ENCODE data around the gene SAMM50.

GRCh38 chr22:43909708-43910107, 45.5 kb upstream of the SAMM50 start:
- TF ChIP-seq ARNTL (CRISPR knock-in tag; IDR thresholded peaks at IDR 0.05; ENCODE audit: borderline replicate concordance, low read depth): no peak
- TF ChIP-seq PATZ1 (CRISPR knock-in tag; IDR thresholded peaks at IDR 0.05; ENCODE audit: borderline replicate concordance): no peak
- no peak for TF ChIP-seq CSRNP3 (CRISPR knock-in tag; IDR thresholded peaks at IDR 0.05)
- no peak for TF ChIP-seq ZFP3 (CRISPR knock-in tag; IDR thresholded peaks at IDR 0.05)
- no peak for TF ChIP-seq TOX (CRISPR knock-in tag; IDR thresholded peaks at IDR 0.05; ENCODE audit: borderline replicate concordance)
- no peak for TF ChIP-seq SNAI2 (CRISPR knock-in tag; IDR thresholded peaks at IDR 0.05)
- no peak for TF ChIP-seq TCF4 (CRISPR knock-in tag; IDR thresholded peaks at IDR 0.05; ENCODE audit: borderline replicate concordance)
- TF ChIP-seq CSDC2 (CRISPR knock-in tag; IDR thresholded peaks at IDR 0.05): no peak
- no peak for TF ChIP-seq BACH2 (CRISPR knock-in tag; IDR thresholded peaks at IDR 0.05; ENCODE audit: borderline replicate concordance)
- no peak for TF ChIP-seq ZC3H10 (CRISPR knock-in tag; IDR thresholded peaks at IDR 0.05)
- no peak for TF ChIP-seq ESRRG (CRISPR knock-in tag; IDR thresholded peaks at IDR 0.05)

Measured in SK-N-SH treated with all-trans-retinoic acid at 6 μM for 48 hours (cell line).